ENCODE results near the gene KMT2C. TPM values are rescaled to one million over a fixed set of nuclear protein-coding genes. Genes with fewer than 3 reads are reported as not detected.

Gene KMT2C
- total RNA-seq, 1 donor from 2014 or later = 42.3 TPM

GRCh38 chr7:152103066-152103465 is 332.7 kb downstream of the KMT2C start:
- no peak for DNase-seq
- H3K36me3 ChIP-seq = peaks cover 36% of the 10 kb centered on the region
- peaks cover 1% of the 10 kb centered on the region for H3K4me1 ChIP-seq
- H3K27me3 ChIP-seq (ENCODE audit: low read depth) = no peaks in the 10 kb centered on the region
- intact Hi-C loops (cut with micrococcal nuclease) = no loop called here
- H3K4me3 ChIP-seq = no peak overlapping the region
- TF ChIP-seq, protein P1, sequence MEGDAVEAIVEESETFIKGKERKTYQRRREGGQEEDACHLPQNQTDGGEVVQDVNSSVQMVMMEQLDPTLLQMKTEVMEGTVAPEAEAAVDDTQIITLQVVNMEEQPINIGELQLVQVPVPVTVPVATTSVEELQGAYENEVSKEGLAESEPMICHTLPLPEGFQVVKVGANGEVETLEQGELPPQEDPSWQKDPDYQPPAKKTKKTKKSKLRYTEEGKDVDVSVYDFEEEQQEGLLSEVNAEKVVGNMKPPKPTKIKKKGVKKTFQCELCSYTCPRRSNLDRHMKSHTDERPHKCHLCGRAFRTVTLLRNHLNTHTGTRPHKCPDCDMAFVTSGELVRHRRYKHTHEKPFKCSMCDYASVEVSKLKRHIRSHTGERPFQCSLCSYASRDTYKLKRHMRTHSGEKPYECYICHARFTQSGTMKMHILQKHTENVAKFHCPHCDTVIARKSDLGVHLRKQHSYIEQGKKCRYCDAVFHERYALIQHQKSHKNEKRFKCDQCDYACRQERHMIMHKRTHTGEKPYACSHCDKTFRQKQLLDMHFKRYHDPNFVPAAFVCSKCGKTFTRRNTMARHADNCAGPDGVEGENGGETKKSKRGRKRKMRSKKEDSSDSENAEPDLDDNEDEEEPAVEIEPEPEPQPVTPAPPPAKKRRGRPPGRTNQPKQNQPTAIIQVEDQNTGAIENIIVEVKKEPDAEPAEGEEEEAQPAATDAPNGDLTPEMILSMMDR (IDR thresholded peaks at IDR 0.05; ENCODE audit: borderline replicate concordance) = no peak
- H3K9me3 ChIP-seq (replicated peaks) = no peaks in the 10 kb centered on the region
- no peak overlapping the region for H3K27ac ChIP-seq (replicated peaks)

DNA sequence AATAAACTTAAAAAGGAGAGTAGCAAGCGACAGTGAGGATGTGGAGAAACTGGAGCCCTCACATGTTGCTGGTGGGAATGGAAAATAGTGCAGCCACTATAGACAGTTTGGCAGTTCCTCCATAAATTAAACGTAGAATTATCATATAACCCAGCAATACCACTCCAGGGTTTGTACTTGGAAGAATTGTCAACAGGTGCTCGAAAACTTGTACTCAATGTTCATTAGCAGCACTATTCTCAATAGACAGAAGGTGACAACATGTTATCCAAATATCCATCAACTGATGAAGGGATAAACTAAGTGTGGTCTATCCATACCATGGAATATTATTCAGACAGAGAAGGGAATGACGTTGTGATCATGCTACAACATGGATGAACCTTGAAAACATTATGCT is 338.5 kb downstream of the KMT2C start:
- TF ChIP-seq, protein P1 (IDR thresholded peaks at IDR 0.05; ENCODE audit: borderline replicate concordance) = no peak
- Histone ChIP-seq H3K9me3 (replicated peaks) (no peaks in the 10 kb centered on the region), H3K4me3 (no peak overlapping the region), H3K36me3 (no peaks in the 10 kb centered on the region), H3K27me3 (ENCODE audit: low read depth) (no peaks in the 10 kb centered on the region), H3K27ac (replicated peaks) (no peak overlapping the region), H3K4me1 (no peaks in the 10 kb centered on the region)
- intact Hi-C loops (cut with micrococcal nuclease) = no loop called here
- DNase-seq = no peak

- TF ChIP-seq, protein P1 (IDR thresholded peaks at IDR 0.05; ENCODE audit: borderline replicate concordance) = no peak
Observed at GRCh38 chr7:152095771-152096170, 340.0 kb downstream of the KMT2C start.

GRCh38 chr7:152093717-152094116 is 342.1 kb downstream of the KMT2C start:
- intact Hi-C loops (cut with micrococcal nuclease) = no loop called here
- H3K27me3 ChIP-seq (ENCODE audit: low read depth) = no peaks in the 10 kb centered on the region
- H3K4me3 ChIP-seq = no peak overlapping the region
- no peak overlapping the region for H3K27ac ChIP-seq (replicated peaks)
- no peak for DNase-seq
- peaks cover 6% of the 10 kb centered on the region for H3K36me3 ChIP-seq
- no peaks in the 10 kb centered on the region for H3K4me1 ChIP-seq
- peaks cover 13% of the 10 kb centered on the region for H3K9me3 ChIP-seq (replicated peaks)
- TF ChIP-seq, protein P1 (IDR thresholded peaks at IDR 0.05; ENCODE audit: borderline replicate concordance) = no peak

More at GRCh38 chr7:152095771-152096170, 340.0 kb downstream of the KMT2C start:
- intact Hi-C loops (cut with micrococcal nuclease) = no loop called here
- H3K27me3 ChIP-seq (ENCODE audit: low read depth) = no peaks in the 10 kb centered on the region
- no peaks in the 10 kb centered on the region for H3K4me1 ChIP-seq
- no peaks in the 10 kb centered on the region for H3K9me3 ChIP-seq (replicated peaks)
- no peaks in the 10 kb centered on the region for H3K36me3 ChIP-seq
- no peak for DNase-seq
- no peak overlapping the region for H3K27ac ChIP-seq (replicated peaks)
- H3K4me3 ChIP-seq = no peak overlapping the region

DNA sequence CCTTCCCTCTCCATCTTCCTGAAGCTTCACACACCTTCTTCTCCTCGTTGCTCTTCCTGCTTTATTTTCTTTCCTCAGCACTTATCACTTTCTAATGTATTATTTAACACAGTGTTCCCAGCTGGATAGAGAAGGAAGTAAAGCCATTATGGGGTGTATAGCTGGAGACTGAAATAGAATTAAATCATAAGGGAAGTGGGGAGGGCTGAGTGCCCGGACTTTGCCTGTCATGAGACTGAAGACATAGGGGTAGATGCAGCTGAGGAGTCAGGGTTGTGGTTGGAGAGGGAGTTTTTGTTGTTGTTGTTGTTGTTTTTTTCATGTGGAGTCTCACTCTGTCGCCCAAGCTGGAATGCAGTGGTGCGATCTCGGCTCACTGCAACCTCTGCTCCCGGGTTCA is 345.1 kb downstream of the KMT2C start:
- Histone ChIP-seq H3K36me3 (peaks cover 8% of the 10 kb centered on the region), H3K27me3 (ENCODE audit: low read depth) (no peaks in the 10 kb centered on the region), H3K4me1 (no peaks in the 10 kb centered on the region), H3K9me3 (replicated peaks) (peaks cover 25% of the 10 kb centered on the region), H3K27ac (replicated peaks) (no peak overlapping the region), H3K4me3 (no peak overlapping the region)
- TF ChIP-seq, protein P1 (IDR thresholded peaks at IDR 0.05; ENCODE audit: borderline replicate concordance) = no peak
- no peak for DNase-seq
- intact Hi-C loops (cut with micrococcal nuclease) = no loop called here

DNA sequence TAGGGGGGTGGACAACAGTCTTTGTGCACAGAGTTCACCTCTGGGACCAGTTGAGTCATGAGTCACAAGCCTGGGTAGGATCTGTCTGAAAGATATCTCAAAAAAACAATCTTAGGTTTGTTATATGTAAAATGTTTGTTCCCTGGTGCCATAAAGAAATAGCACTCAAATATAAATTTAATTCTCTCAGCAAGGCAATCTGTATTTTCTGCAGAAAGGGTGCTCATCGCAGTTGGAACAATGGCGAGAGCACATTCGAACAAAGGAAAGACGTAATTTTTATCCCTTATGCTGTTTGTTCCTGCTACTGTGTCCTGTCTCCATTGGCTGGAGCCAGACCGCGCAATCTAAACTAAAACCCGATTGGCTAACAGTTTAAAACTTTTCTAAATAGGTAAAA is 346.6 kb downstream of the KMT2C start:
- Histone ChIP-seq H3K36me3 (peaks cover 8% of the 10 kb centered on the region), H3K4me3 (no peak overlapping the region), H3K27ac (replicated peaks) (no peak overlapping the region), H3K9me3 (replicated peaks) (peaks cover 25% of the 10 kb centered on the region), H3K4me1 (no peaks in the 10 kb centered on the region), H3K27me3 (ENCODE audit: low read depth) (no peaks in the 10 kb centered on the region)
- TF ChIP-seq, protein P1 (IDR thresholded peaks at IDR 0.05; ENCODE audit: borderline replicate concordance) = no peak
- DNase-seq = no peak
- intact Hi-C loops (cut with micrococcal nuclease) = no loop called here

All from left ventricle myocardium inferior (tissue), 1 donor.